Stimulated activated CD4-positive, alpha-beta T cell treated with anti-CD3 and anti-CD28 coated beads, TNF-alpha, amount 100 ng/mL, for 24 hours (primary cell): Measurements from ENCODE around the gene LRRN3.

Experiments used
- DNase-seq, 3 experiments: peaks; one replicate each; pipeline ENCODE4 v3.0.0-alpha.2; 2020; ENCODE audit warnings: low read depth in 3 of 3

Gene LRRN3

DNA sequence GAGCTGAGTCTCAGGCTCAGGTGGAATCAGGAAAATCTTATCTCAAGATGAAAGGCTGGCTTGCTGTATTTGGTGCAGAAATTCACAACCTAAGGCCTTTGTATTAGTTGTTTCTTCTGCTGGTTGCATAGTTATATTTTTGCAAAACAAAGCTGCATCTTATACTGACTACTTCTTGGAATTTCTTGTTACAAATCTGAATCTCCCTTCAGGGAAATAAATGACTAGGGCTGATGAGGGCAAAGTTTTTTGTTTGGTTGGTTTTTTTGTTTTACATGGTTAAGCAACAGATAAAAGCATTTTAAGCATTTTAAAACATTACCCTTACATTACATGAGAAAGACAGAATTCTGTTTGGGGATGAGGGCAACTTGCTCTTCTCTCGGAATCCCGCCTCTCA is 13.9 kb upstream of the LRRN3 start:
- no peak for DNase-seq

DNA sequence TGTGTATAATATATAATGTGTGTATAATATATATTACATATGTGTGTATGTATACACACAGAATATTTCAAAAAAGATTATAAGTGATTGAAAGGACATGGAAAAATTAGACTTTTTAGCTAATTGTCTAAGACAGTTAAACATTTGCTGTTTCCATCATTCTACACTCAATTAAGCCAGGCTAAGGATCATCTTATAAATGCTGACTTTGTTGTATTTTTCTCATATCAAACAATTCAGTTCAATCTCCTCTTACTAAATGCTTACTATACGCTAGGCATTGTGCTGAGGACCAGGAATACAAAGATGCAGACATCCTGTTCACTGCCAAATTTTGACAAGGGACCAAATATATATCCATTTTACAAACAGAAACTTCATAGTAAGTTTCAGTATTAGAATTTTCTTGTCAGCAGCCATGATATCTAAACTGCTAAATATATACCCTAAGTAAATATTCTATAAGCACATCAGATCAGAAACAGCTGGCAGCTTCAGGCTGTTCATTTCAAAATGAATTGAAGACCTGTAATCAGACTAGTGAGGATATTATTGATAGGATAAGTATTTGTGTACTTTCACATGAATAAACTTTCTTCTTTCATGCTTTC is 10.3 kb upstream of the LRRN3 start:
- DNase-seq = no peak

DNA sequence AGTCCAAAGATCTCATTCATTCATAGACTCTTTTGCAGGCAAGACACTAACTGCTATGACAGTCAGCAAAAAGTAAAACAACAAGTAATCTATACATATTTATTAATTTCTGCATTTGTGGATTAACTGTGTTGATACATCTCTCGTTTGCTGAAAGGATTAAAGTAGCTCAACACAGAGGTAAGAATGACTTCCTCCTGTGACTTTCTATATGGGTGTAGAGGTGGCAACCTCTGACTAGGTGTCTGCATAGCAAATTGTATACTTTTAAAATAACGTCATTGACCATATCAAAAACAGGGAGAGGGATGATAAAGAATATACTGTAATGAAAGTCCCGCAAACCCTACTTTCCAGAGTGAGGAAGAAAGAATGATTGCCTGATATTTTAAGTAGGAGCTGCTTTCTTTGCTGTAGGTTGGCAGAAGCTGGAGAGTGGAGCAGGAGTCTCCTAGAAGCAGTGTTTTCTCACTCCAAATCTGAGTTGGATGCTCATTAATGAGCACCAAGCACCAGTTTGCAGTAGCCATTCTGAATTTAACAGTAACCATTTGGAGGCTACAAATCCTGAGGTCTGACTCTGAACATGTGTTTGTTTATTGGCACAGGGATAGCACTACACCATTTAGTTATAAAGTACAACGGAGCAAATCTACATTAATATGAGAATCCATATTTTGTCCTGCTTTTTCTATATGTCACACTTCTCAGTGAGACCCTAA is 9.2 kb upstream of the LRRN3 start:
- no peak for DNase-seq

DNA sequence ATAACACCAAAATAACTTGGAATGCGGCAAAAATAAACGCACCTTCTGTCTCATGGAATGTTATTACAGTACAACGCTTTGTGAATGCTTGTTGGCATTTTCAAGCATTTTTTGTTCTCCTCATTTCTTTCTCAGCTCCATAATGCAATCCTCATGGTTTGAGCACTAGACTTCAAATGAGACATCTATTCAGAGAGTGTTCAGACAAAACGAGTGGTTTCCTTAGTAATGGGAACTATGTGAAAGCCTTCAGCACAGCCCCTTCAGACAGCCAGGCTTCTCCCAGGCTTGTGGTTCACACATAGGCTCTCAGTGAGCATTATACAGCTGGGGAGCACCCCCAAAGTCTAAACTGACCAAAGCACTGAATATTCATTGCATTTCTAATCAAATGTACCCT is 8.6 kb upstream of the LRRN3 start:
- no peak for DNase-seq

DNA sequence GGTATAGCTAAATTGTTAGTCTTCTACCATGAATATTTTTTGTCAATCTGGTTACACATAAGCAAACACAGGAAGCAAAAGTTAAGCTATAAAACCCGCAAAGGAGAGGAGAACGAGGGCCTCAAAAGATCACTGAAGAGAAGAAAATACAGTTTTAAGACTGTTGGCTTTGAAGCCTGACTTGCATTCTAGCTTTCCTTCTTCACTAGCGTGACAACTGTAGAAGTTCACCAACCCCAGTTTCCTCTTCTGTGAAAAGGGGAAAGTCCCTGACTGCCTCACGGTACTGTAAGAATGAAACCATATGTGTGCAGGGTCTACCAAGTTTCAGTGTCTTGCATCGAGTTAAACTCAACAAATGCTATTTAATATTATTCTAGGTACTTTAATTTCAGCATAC is 7.5 kb upstream of the LRRN3 start:
- peak in 2 of 3 experiments; percentile 17 to 58 for DNase-seq

DNA sequence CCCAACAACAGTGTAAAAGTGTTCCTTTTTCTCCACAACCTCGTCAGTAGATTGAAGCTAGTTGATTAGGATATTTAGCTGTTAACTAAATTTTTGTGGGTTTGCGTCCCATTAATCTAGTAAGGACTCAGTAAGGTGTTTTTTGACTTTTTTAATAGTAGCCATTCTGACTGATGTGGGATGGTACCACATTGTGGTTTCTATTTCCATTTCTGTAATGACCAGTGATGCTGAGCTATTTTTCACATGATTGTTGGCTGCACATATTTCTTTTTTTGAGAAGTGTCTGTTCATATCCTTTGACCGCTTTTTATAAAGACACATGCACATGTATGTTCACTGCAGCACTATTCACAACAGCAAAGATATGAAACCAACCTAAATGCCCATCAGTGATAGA is 5.6 kb upstream of the LRRN3 start:
- DNase-seq = no peak

DNA sequence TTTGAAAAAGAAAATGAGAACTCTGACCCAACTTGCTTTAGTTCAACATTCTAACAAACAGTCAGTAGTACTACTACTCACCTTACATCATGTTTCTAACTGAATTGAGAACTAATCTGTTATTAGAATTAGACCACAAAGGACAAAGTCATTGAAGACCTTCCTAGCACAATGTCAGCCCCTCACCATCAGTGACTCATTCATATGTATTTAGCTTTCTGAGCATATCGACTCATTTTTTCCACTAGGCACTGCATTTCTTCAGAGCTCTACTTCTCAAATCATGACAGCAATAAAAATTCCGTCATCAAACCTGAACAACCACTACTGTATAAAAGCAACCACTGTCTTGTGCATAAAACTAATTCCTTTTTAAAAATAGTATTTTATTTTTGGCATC is 4.4 kb upstream of the LRRN3 start:
- no peak for DNase-seq

DNA sequence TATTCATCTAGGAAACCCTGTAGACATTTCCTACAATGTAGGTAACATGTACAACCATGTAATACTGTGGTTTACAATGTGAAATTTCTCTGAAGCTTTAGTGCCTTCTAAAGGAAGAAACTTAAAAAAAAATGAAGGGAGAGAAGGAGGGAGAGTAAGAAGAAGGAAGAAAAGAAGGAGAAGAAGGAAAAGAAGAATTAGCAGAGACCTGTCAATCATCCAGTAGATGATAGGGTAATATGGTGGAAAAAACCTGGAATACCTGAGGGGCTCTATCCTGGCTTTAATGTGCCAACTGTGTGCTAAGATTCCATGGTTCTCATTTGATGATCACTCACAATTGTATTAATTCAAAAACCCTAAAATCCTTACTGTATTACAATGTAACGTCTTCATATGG is 2.6 kb upstream of the LRRN3 start:
- no peak for DNase-seq

DNA sequence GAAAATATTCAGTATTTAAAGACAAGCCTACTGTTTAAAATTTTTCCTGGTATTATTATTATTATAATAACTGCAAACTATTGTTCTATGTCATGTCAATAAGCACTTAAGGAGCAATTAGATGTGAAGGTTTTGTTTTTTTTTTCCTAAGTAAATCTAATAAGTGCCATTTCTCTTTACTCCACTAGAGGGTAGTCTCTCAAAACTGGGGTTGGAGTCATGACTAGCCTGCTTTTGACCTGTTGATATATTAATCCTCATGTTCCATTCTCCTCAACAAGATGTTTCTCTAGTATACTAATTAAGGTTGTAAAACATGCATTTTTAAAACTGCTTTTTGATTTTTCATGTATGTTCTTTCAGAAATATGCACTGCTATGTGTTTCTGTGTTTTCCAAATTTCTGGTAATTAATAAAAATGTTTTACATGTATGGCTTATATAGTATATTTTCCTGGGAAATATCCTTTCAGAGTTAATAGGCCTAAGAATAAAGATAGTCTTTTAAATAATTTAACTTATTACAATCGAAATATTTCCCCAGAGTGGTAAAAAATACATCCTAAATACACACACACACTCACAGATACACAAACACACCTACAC is 1.0 kb upstream of the LRRN3 start:
- DNase-seq = no peak

DNA sequence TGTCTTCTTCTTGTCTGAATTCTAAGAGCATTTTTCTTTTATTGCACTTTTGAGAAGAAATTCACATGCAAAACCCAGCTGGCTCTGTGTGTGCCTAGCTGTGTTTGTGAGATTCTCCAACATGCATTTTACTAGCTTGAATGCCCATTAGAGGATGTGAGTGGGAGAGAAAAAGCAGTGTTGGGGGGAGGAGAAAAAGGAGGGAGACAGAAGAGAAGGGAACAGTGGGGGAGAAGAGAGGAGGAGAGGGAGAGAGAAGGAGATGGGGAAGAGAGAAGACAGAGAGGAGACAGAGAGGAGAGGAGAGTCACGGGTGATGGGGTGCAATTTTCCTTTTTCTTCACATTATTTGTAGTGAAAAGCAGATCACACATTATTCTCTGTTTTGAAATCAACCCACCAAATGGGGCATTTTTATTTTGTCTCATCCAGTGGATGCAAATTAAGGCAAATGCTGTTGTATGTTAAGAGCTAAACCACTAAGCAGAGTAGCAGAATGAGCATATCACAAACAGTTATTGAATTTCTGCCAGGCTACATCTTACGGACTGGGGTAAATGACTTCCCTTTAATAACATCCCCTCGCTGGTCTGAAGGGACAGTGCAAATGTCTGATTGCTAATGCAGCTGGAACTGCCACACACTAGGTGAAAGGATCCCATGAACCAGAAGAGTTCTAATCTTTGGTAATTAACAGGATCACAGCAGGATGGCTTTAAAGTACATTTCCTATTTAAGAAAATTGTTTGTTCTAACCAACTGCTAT is 849 bp downstream of the LRRN3 start:
- DNase-seq = no peak

DNA sequence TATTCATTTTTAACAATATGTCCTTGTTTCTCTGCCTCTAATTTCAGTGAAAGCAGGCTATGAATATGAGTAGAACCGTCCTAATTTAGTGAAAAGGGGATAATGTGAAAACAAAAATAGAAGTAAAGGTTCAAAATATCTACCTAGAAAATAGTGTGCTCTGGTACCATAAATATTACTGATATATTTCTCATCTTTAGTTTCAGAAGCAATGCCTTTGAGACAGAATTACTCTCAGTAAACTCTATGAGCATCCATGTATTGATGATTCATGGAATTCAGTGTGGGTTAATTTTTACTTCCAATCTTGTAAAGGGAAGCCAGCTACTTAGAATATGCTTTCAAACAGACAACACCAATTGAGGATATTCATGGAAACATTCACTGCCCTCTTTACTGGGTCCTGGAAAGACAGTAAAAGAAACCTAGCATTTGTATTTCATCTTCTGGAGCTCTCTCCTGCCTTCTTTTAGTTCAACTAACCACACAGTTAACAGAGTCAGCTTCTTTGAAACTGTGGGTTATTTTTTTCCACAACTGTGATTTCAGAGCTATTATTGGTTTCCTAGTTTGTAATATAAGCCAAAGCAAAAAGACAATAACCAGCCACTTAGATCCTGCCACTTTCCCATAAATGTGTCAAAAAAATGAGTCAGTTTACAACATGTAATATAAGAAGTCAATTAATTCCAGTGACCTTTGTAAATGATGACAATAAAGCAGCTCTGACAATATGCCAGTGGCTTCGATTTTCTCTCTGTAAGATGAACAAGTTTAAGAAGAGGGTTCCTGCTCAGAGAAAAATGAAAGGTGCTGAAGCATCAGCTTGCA is 1.7 kb downstream of the LRRN3 start:
- DNase-seq = no peak

DNA sequence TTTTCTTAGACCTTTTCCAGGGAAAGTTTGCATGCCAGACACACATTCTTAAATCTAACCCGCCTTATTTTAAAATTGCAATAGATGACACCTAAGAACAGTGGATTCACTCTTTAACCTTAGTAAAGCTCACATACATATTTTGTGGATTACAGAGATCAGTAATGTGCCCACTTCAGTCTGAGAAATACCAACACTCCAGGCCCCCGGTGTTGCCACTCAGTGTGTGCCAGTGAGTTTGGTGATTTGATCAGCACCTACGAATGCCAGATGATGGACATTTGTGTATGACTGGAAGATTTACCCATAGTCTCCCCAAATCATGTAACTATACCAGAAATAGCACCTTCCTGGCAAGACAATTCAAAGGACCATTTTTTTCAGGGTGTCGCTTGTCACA is 2.6 kb downstream of the LRRN3 start:
- DNase-seq = no peak

DNA sequence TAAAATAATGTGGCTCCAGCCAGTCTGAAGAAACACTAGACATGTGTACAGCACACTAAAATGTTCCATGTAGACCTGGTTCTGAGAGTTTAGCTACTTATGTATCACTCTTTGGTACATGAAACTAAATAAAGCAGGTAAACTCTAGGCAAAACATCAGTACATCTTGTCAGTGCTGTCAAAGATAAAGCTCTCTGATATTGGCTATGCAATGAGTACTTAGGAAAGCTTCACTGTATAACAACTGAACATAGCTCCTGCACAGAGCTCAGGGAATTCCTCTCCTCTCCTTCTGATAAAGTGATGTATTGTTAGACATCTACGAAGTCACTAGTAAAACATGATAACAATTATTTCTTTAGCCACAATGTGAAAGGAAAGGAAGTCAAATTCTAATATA is 3.5 kb downstream of the LRRN3 start:
- no peak for DNase-seq

DNA sequence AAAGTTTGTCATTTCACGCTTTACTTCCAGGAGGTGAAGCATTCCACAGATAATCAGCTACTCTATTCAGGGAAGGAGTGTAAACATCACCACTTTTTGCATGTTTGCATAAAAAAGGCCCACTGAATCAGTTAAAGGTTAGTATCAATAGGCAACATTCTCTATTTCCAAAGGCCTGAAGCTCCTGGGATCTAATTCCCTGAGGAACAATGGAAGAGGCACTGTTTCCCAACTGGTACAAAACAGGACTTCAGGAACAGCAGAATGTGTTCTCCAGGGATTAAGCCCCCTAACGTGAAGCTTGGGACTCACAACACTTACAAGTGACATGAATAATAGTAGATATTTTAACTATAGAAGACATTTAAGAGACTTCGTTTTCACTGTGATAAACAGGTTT is 6.1 kb downstream of the LRRN3 start:
- DNase-seq = no peak

DNA sequence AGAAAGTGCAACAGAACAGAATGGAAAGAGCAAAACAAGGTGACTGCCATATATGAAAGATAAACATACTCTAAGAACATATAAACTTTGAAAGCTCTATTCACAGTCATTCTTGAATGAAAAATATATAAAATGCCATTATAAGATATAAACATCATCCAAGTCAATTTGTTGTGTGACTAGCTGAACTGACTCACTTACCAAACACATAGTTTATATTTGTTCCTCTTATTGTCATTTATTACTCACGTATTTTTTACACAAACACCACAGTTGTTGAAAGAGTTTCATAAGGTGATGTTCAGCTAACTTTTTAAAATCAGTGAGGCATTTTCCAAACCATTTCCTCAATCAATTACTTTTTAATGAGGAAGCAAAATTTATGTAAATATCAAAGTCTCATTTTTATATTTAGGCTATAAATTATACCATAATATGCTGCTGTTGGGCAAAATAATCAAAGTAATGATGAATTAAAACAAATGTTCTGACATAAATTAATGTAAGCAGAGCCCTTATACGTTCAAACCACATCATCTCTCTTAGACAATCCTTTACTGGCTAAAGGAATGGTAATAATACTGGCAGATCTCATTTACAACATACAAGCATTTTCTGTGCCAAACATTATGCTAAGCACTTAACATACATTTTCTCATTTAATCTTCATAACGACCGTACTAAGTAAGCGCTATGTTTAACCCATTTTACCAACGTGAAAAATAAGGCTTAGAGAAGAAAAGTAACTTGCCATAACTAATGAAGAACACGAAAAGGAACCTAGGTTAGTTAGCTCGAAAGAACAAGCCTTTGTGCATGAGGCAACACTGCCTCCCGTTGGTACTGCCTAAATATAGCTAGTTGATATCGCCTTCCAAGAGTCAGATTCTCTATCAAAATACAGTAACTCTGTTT is 7.3 kb downstream of the LRRN3 start:
- DNase-seq = peak in 2 of 3 experiments; percentile 38 to 45

DNA sequence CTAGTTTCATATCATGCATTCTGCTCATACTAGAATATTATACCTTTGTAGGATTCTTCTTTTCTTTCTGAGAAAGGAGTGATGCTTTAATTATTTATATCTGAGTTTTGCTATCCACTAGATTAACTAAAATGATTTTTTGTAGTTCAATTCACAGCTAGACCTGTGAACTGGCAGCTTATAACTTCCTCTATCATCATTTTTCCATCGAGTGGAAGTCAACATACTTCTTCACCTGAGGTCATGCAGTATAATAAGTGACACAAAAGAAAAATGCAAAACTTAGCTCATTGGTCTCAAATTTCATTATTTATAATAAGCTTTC is 8.0 kb downstream of the LRRN3 start:
- DNase-seq = no peak

DNA sequence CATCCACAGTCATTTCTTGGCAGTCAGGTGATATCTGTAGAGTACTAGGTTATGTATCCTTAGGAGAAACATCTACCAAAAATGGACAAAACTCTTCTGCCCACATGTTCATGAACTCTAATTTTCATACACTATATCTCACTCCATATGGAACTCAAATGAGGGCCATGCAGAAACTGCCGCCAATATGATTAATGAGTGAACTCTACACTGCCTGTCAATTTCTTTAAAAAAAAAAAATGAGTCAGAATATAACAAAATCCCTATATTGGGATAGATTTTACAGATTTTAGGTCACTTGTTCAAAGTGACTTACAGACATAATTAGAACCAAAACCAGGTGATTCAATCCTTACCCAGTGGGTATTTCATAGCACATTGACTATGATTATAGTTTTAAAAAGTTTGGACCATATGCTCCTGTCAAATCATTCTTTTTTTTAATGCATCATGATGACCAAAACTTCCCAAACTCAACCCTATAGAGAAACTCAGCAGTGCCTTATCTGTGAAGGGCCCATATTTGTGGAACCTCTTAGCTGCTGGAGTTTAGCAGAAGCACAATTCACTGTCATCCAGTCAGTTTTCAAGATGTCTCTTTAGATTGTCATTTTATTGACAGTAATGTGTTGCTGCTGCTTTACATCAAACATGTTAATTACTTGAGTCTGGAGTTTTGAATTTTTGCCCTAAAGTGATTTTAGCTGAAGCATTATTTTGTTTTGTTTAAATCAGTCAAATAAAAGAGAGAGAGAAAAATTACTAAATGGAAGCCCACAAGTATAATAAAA is 11.1 kb downstream of the LRRN3 start:
- DNase-seq = no peak

DNA sequence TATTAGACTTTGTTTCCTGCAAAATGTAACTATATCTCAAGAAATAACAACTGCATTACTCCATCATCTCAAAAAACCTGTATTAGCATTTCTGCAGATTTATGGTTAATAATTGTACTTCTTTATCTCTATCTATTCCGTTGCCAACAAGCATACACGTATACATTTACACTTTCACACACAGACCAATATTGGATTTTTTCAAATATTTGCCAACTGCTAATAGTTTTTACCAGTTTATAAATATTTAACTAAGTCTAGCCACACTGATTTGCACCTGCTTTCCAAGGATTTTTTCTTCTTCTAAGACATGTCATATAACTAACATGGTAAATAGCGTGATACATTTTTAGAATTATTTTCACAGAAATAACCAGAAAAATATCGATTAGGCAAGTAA is 12.2 kb downstream of the LRRN3 start:
- DNase-seq = no peak

DNA sequence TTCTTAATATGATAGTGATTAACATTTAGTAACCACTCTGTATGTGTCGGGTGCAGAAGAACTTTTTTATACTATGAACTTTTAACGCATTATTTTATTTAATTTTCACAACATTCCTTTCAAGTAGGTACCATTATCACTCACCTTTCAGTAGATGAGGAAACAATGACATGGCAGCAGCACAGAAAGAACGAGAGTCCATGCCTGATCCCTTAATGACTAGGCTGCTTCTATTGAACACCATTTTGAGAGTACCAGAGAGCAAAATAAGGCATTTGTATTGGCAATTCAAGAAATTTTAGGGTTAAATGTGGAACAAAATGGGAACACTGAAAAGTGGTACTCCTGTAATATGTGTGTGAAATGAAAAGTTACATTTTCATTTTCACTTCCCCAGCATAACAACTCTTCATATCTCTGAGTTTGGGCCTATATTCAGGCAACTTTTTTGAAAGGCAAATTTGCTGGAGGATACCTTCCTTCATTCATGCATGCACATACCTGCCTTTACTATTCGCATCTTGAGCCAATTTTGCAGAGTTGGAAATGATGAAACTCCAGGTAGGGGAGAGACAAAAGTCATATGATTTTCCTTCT is 12.8 kb downstream of the LRRN3 start:
- no peak for DNase-seq

DNA sequence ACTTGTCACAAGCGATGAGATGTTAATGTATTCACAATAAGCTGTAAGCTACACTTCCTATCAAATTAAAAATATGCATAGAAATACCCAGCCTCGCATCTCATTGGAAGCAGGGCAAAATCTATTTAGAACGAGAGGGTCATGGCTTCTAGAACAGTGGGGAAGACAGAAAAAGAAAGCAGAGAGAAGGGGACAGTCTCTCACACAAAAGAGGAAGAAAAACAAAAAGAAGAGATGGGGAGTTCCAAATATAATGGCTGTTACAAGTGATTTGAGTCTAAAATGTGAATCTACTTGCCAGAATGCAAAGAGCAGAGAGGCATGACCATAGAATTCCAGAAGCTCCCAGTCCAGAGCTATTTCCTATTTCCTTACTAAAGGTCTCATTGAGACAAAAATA is 13.8 kb downstream of the LRRN3 start:
- DNase-seq = no peak
